ENCODE results near the gene FAH. TPM values are rescaled to one million over a fixed set of nuclear protein-coding genes. Genes with fewer than 3 reads are reported as not detected.

Gene FAH
- total RNA-seq, 3 donors from 2014 or later, result 19.1 to 21.9 (median 20.0) TPM

DNA sequence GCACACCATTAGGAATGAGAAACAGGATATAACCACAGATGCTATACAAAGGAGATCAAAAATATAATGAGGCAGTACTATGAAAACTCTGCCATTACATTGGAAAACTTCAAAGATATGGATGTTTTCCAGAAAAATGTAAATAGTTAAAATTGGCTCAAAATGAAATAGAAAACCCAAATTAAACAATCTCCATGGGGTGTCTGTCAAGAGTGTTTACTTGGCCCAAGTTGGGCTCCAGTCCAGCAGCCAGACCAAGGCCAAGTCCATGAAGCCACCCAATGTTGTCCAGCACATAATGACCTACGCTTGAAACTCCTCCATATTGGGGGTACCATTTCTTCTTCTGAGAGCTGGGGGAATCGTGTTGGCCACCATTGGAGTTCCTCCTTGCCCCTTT lies 62.1 kb downstream of the FAH start:
- Histone ChIP-seq H3K36me3 (ENCODE audit: low read depth) (no peaks in the 10 kb centered on the region), H3K4me3 (no peak overlapping the region), H3K4me1 (ENCODE audit: low read depth) (no peaks in the 10 kb centered on the region), H3K9me3 (no peaks in the 10 kb centered on the region)
- intact Hi-C loops (cut with DNase I, micrococcal nuclease), result no loop called here
- TF ChIP-seq, protein P1, sequence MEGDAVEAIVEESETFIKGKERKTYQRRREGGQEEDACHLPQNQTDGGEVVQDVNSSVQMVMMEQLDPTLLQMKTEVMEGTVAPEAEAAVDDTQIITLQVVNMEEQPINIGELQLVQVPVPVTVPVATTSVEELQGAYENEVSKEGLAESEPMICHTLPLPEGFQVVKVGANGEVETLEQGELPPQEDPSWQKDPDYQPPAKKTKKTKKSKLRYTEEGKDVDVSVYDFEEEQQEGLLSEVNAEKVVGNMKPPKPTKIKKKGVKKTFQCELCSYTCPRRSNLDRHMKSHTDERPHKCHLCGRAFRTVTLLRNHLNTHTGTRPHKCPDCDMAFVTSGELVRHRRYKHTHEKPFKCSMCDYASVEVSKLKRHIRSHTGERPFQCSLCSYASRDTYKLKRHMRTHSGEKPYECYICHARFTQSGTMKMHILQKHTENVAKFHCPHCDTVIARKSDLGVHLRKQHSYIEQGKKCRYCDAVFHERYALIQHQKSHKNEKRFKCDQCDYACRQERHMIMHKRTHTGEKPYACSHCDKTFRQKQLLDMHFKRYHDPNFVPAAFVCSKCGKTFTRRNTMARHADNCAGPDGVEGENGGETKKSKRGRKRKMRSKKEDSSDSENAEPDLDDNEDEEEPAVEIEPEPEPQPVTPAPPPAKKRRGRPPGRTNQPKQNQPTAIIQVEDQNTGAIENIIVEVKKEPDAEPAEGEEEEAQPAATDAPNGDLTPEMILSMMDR (IDR thresholded peaks at IDR 0.05), result no peak
- DNase-seq, result no peak
- ATAC-seq, result no peak

- intact Hi-C loops (cut with DNase I, micrococcal nuclease), result no loop called here
- no peaks in the 10 kb centered on the region for H3K4me1 ChIP-seq (ENCODE audit: low read depth)
- no peaks in the 10 kb centered on the region for H3K36me3 ChIP-seq (ENCODE audit: low read depth)
- no peak for ATAC-seq
- DNase-seq, result no peak
- TF ChIP-seq, protein P1 (IDR thresholded peaks at IDR 0.05), result no peak
- no peaks in the 10 kb centered on the region for H3K9me3 ChIP-seq
- H3K4me3 ChIP-seq, result no peak overlapping the region
These were observed 63.3 kb downstream of the FAH start for GRCh38 chr15:80216141-80216540.

DNA sequence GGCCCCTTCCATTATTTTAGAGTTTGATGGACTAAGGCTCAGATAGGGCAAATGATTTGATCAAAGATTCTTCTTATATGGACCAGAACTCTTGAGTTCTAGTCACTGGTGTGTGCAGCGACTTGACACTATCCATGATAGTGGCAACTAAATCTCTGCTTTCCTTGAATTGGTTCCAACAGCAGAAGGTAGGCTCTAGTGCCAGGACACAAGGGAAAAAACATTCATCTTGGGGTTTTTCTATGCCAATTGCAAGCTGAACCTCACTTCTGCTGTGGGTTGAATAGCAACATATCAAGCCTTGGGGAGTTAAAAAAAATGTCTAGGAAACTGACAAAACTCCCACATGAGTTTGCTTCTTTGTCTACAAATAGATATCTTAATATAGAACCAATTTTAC lies 64.1 kb downstream of the FAH start:
- ATAC-seq (no peak), DNase-seq (no peak)
- Histone ChIP-seq H3K4me1 (ENCODE audit: low read depth) (no peaks in the 10 kb centered on the region), H3K4me3 (no peak overlapping the region), H3K9me3 (no peaks in the 10 kb centered on the region), H3K36me3 (ENCODE audit: low read depth) (no peaks in the 10 kb centered on the region)
- TF ChIP-seq, protein P1 (IDR thresholded peaks at IDR 0.05), result no peak
- intact Hi-C loops (cut with DNase I, micrococcal nuclease), result no loop called here

- Histone ChIP-seq H3K36me3 (ENCODE audit: low read depth) (no peaks in the 10 kb centered on the region), H3K4me3 (no peak overlapping the region), H3K9me3 (no peaks in the 10 kb centered on the region), H3K4me1 (ENCODE audit: low read depth) (no peaks in the 10 kb centered on the region)
- intact Hi-C loops (cut with DNase I, micrococcal nuclease), result no loop called here
- no peak for ATAC-seq
- DNase-seq, result no peak
- TF ChIP-seq, protein P1 (IDR thresholded peaks at IDR 0.05), result no peak
These were observed 64.6 kb downstream of the FAH start for GRCh38 chr15:80217327-80217900.

DNA sequence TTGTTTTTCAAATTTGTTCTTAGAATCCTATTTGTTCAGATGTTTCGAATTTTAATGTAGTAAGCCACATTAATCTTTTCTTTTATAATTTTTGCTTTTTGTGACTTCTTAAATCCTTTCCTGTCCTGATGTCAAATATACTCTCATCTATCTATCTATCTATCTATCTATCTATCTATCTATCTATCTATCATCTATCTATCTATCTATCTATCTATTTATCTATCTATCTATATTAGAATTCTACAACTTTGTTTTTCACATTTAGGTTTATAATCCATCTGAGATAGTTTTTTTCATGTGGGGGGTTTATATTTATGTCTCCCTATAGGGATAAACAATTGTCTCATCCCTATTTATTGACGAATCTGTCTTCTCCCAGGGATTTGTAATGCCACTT lies 67.2 kb downstream of the FAH start:
- Histone ChIP-seq H3K36me3 (ENCODE audit: low read depth) (no peaks in the 10 kb centered on the region), H3K4me3 (no peak overlapping the region), H3K9me3 (no peaks in the 10 kb centered on the region), H3K4me1 (ENCODE audit: low read depth) (no peaks in the 10 kb centered on the region)
- ATAC-seq, result no peak
- TF ChIP-seq, protein P1 (IDR thresholded peaks at IDR 0.05), result no peak
- intact Hi-C loops (cut with DNase I, micrococcal nuclease), result no loop called here
- no peak for DNase-seq

Data from mucosa of descending colon (tissue), 3 donors.